H9 (cell line): ENCODE results near the gene TLE4. TPM values are rescaled to one million over a fixed set of nuclear protein-coding genes. Genes with fewer than 3 reads are reported as not detected.

Experiments
- DNase-seq: peaks from one replicate; pipeline ENCODE4 v3.0.0-alpha.2; 2017
- H2AFZ ChIP-seq: one replicate; pipeline ENCODE4 v1.6.1; 2013; ENCODE audit warnings: mild to moderate bottlenecking, low read length, control low read depth, moderate library complexity
- H2AK5ac ChIP-seq: 2 replicates; pipeline ENCODE4 v1.6.1; 2013; ENCODE audit warnings: low read length, control low read depth, mixed read lengths; ENCODE audit not compliant: insufficient read length
- H2BK120ac ChIP-seq: one replicate; pipeline ENCODE4 v1.6.1; 2013; ENCODE audit warnings: low read depth, mild to moderate bottlenecking, low read length, control low read depth, inconsistent platforms; ENCODE audit not compliant: poor library complexity, severe bottlenecking
- H2BK12ac ChIP-seq: 2 replicates; pipeline ENCODE4 v1.6.1; 2013; ENCODE audit warnings: low read length, control low read depth, mixed read lengths, low read depth; ENCODE audit not compliant: insufficient read length
- H2BK15ac ChIP-seq: 2 replicates; pipeline ENCODE4 v1.6.1; 2013; ENCODE audit warnings: low read depth, low read length, control low read depth
- H2BK20ac ChIP-seq: one replicate; pipeline ENCODE4 v1.6.1; 2013; ENCODE audit warnings: low read depth, mild to moderate bottlenecking, low read length, control low read depth, inconsistent platforms; ENCODE audit not compliant: poor library complexity, severe bottlenecking
- H2BK5ac ChIP-seq: 2 replicates; pipeline ENCODE4 v1.6.1; 2013; ENCODE audit warnings: low read length, control low read depth, mixed read lengths; ENCODE audit not compliant: insufficient read length
- H3K14ac ChIP-seq: 2 replicates; pipeline ENCODE4 v1.6.1; 2013; ENCODE audit warnings: low read length, control low read depth; ENCODE audit not compliant: insufficient read depth
- H3K18ac ChIP-seq: 2 replicates; pipeline ENCODE4 v1.6.1; 2013; ENCODE audit warnings: low read depth, mild to moderate bottlenecking, mixed read lengths, low read length, control low read depth; ENCODE audit not compliant: insufficient read length
- H3K23ac ChIP-seq: 2 replicates; pipeline ENCODE4 v1.6.1; 2013; ENCODE audit warnings: low read length, control low read depth, mixed read lengths, low read depth; ENCODE audit not compliant: insufficient read length
- H3K23me2 ChIP-seq: 2 replicates; pipeline ENCODE4 v1.6.1; 2013; ENCODE audit warnings: low read depth, mild to moderate bottlenecking, mixed read lengths, low read length, control low read depth; ENCODE audit not compliant: insufficient read length, poor library complexity, severe bottlenecking
- H3K27ac ChIP-seq: 2 replicates; pipeline ENCODE4 v1.5.1; 2013; ENCODE audit warnings: low read length, control low read depth, mixed read lengths, low read depth; ENCODE audit not compliant: insufficient read length
- H3K27me3 ChIP-seq: 2 replicates; pipeline ENCODE4 v1.6.1; 2013; ENCODE audit warnings: low read length, control low read depth, inconsistent platforms; ENCODE audit not compliant: insufficient read depth
- H3K4ac ChIP-seq: 2 replicates; pipeline ENCODE4 v1.6.1; 2013; ENCODE audit warnings: low read depth, mild to moderate bottlenecking, control low read depth, inconsistent platforms, low read length, moderate library complexity
- H3K4me1 ChIP-seq: 2 replicates; pipeline ENCODE4 v1.6.1; 2013; ENCODE audit warnings: low read length, control low read depth, inconsistent platforms; ENCODE audit not compliant: insufficient read depth
- H3K4me2 ChIP-seq: 2 replicates; pipeline ENCODE4 v1.6.1; 2013; ENCODE audit warnings: low read length, control low read depth, mixed read lengths; ENCODE audit not compliant: insufficient read length, insufficient read depth
- H3K56ac ChIP-seq: 2 replicates; pipeline ENCODE4 v1.6.1; 2013; ENCODE audit warnings: low read depth, mild to moderate bottlenecking, mixed read lengths, low read length, control low read depth; ENCODE audit not compliant: insufficient read length
- H3K79me1 ChIP-seq: 2 replicates; pipeline ENCODE4 v1.6.1; 2013; ENCODE audit warnings: low read depth, mild to moderate bottlenecking, moderate library complexity, low read length, control low read depth, inconsistent platforms; ENCODE audit not compliant: insufficient read depth, poor library complexity, severe bottlenecking
- H3K79me2 ChIP-seq: 2 replicates; pipeline ENCODE4 v1.6.1; 2013; ENCODE audit warnings: low read length, control low read depth, inconsistent platforms; ENCODE audit not compliant: insufficient read depth
- H3K9ac ChIP-seq: 2 replicates; pipeline ENCODE4 v1.6.1; 2013; ENCODE audit warnings: low read length, control low read depth, mixed read lengths; ENCODE audit not compliant: insufficient read length; ENCODE audit errors: extremely low read depth
- H3K9me3 ChIP-seq: one replicate; pipeline ENCODE4 v1.6.1; 2013; ENCODE audit warnings: low read depth, low read length, inconsistent platforms; ENCODE audit not compliant: control insufficient read depth
- H3T11ph ChIP-seq: one replicate; pipeline ENCODE4 v1.6.1; 2013; ENCODE audit warnings: mild to moderate bottlenecking, low read length, control low read depth, inconsistent platforms
- H4K20me1 ChIP-seq: one replicate; pipeline ENCODE4 v1.6.1; 2013; ENCODE audit not compliant: control insufficient read depth, insufficient read length, insufficient read depth
- H4K5ac ChIP-seq: 2 replicates; pipeline ENCODE4 v1.6.1; 2013; ENCODE audit warnings: low read depth, mild to moderate bottlenecking, mixed read lengths, low read length, control low read depth; ENCODE audit not compliant: insufficient read length
- H4K8ac ChIP-seq: replicated peaks from 2 replicates; pipeline ENCODE4 v1.6.1; 2013; ENCODE audit warnings: low read length, control low read depth, mixed read lengths, low read depth; ENCODE audit not compliant: insufficient read length
- H4K91ac ChIP-seq: 2 replicates; pipeline ENCODE4 v1.6.1; 2013; ENCODE audit warnings: low read depth, mild to moderate bottlenecking, moderate library complexity, mixed read lengths, low read length, control low read depth; ENCODE audit not compliant: insufficient read length
- H3K27ac Mint-ChIP-seq, 3 experiments: 2 replicates in 2 of 3; 3 replicates in 1 of 3; pipeline ENCODE4 v1.8.0; 2020 to 2021; ENCODE audit warnings: mixed read lengths in 3 of 3, mild to moderate bottlenecking in 1 of 3, moderate library complexity in 1 of 3
- H3K27me3 Mint-ChIP-seq: 2 replicates; pipeline ENCODE4 v1.8.0; 2021; ENCODE audit warnings: low read depth, mild to moderate bottlenecking, moderate library complexity, mixed read lengths
- H3K36me3 Mint-ChIP-seq, 3 experiments: 2 replicates in 2 of 3; 3 replicates in 1 of 3; pipeline ENCODE4 v1.8.0; 2020 to 2021; ENCODE audit warnings: low read depth in 3 of 3, mixed read lengths in 3 of 3; ENCODE audit not compliant: insufficient read depth in 1 of 3
- H3K4me1 Mint-ChIP-seq, 2 experiments: 2 replicates each; pipeline ENCODE4 v1.8.0; 2020; ENCODE audit warnings: mixed read lengths in 2 of 2
- H3K4me3 Mint-ChIP-seq, 2 experiments: 2 replicates in 1 of 2; 3 replicates in 1 of 2; pipeline ENCODE4 v1.8.0; 2020 to 2021; ENCODE audit warnings: mild to moderate bottlenecking in 2 of 2, mixed read lengths in 2 of 2, moderate library complexity in 1 of 2
- H3K9me3 Mint-ChIP-seq, 2 experiments: 2 replicates in 1 of 2; 3 replicates in 1 of 2; pipeline ENCODE4 v1.8.0; 2020; ENCODE audit warnings: mild to moderate bottlenecking in 2 of 2, mixed read lengths in 2 of 2, moderate library complexity in 1 of 2
- CTCF ChIP-seq: fragments of 200-600 bp; sonication (generic); conservative IDR thresholded peaks from 3 replicates; pipeline ENCODE4 v1.8.0; 2021; ENCODE audit warnings: antibody characterized with exemption, mild to moderate bottlenecking
- WGBS: extraction: QIAGEN DNeasy Blood & Tissue Kit; methylation state at CpG from one replicate; pipeline ENCODE4 v1.1.7; 2013; ENCODE audit warnings: missing lambda C conversion rate, low lambda C conversion rate, mixed read lengths; ENCODE audit not compliant: insufficient read length; ENCODE audit errors: extremely low coverage; 5-methylcytosine and 5-hydroxymethylcytosine counted together
- total RNA-seq: library from RNA; stranded (reverse); gene quantifications from 2 replicates; pipeline ENCODE4 v1.2.1, GENCODE V29; 2021

The TLE4 gene
- total RNA-seq, 1 experiment from 2014 or later, result 35.1 TPM

GRCh38 chr9:79630521-79631403, 59.0 kb downstream of the TLE4 start:
- Histone ChIP-seq H3K4me2 (no peak overlapping the region), H3K79me2 (no peaks in the 10 kb centered on the region), H3K27me3 (no peaks in the 10 kb centered on the region), H3K4me1 (no peaks in the 10 kb centered on the region; the same call in none of the 2 replicates), H2BK20ac (no peak overlapping the region), H2BK5ac (no peak overlapping the region), H2AK5ac (no peak overlapping the region), H2BK12ac (no peak overlapping the region), H3K79me1 (no peaks in the 10 kb centered on the region), H3K4ac (no peak overlapping the region), H2BK120ac (no peak overlapping the region), H3K9me3 (no peaks in the 10 kb centered on the region), H3K14ac (no peak overlapping the region), H3K56ac (no peak overlapping the region), H2AFZ (no peak overlapping the region), H3K18ac (no peak overlapping the region), H3K23me2 (no peaks in the 10 kb centered on the region), H4K91ac (no peak overlapping the region), H4K20me1 (no peaks in the 10 kb centered on the region), H3K23ac (no peak overlapping the region), H3K9ac (no peak overlapping the region), H2BK15ac (no peak overlapping the region), H3K27ac (no peak overlapping the region), H3T11ph (no peak overlapping the region), H4K8ac (no peak overlapping the region), H4K5ac (no peak overlapping the region)
- Mint-ChIP-seq H3K4me1 (peaks cover 17 to 43% of the 10 kb centered on the region in 2 experiments), H3K9me3 (no peaks in the 10 kb centered on the region), H3K27me3 (no peaks in the 10 kb centered on the region), H3K27ac (no peak overlapping the region), H3K4me3 (no peak overlapping the region), H3K36me3 (0 out of 7 replicates have a peak, but pooled peaks cover 0 to 6% (median 0%) of the 10 kb centered on the region in 3 experiments)
- DNase-seq, result no peak
- TF ChIP-seq CTCF, result no peak
- WGBS, result no CpG with 5 or more reads among the region's 5 CpGs
